AG10803 (cell line): ENCODE results near the gene TCEA3.
A peak's percentile ranks its signal among the peaks of the same experiment; 100 is the strongest.

Experiments used
- DNase-seq: peaks from one replicate; pipeline ENCODE4 v3.0.0; 2010; ENCODE audit warnings: low read depth
- H3K4me3 ChIP-seq: 2 replicates; pipeline ENCODE4 v1.5.1; 2011; ENCODE audit warnings: mild to moderate bottlenecking, low read length, control low read depth
- CTCF ChIP-seq: conservative IDR thresholded peaks from 2 replicates; pipeline ENCODE4 v1.5.1; 2011; ENCODE audit warnings: mild to moderate bottlenecking, low read length, control low read depth, inconsistent platforms

Gene TCEA3

GRCh38 chr1:23436520-23437354 lies 12.2 kb upstream of the TCEA3 start:
- no peak for TF ChIP-seq CTCF
- no peak overlapping the region for H3K4me3 ChIP-seq
- DNase-seq = no peak

GRCh38 chr1:23434260-23434775 lies 9.8 kb upstream of the TCEA3 start:
- no peak for DNase-seq
- H3K4me3 ChIP-seq = no peak overlapping the region
- no peak for TF ChIP-seq CTCF

DNA sequence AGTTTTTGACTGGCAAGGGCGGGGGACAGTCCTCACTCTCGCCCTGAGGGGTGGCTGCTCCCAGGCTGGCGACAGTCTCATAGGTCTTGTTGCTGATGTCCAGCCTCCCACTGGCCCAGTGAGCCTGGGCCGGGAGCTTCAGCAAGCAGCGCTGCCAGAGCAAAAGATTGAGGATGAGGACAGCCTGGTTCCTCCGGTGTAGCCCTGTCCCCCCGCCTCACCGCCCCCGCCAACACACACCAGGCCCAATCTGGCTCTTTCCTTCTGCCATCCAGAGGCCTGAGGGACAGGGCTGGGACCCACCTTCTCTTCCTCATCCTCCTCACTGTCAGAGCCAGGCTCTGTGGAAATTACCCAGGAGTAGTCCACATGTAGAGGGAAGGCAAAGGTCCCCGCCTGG lies 8.6 kb upstream of the TCEA3 start:
- no peak overlapping the region for H3K4me3 ChIP-seq
- no peak for TF ChIP-seq CTCF
- no peak for DNase-seq

- no peak overlapping the region for H3K4me3 ChIP-seq
- DNase-seq = no peak
- no peak for TF ChIP-seq CTCF
Observed at GRCh38 chr1:23431431-23431830, 6.9 kb upstream of the TCEA3 start.

DNA sequence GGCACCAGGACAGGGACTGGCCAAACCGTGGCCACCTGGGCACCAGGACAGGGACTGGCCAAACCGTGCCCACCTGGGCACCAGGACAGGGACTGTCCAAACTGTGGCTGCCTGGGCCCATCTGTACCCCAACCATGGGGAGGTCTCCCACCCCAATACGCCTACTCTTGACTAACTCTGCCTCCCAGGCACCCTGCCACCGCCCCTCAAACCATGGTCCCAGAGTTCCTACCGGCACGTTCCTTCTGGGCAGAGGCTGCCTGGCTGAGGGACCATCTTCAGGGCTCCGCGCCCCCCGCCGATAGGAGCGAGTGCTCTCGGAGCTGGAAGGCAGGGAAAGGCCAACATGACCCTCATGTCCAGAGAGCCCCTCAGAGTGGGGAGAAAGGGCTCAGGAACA lies 6.3 kb upstream of the TCEA3 start:
- TF ChIP-seq CTCF = no peak

DNA sequence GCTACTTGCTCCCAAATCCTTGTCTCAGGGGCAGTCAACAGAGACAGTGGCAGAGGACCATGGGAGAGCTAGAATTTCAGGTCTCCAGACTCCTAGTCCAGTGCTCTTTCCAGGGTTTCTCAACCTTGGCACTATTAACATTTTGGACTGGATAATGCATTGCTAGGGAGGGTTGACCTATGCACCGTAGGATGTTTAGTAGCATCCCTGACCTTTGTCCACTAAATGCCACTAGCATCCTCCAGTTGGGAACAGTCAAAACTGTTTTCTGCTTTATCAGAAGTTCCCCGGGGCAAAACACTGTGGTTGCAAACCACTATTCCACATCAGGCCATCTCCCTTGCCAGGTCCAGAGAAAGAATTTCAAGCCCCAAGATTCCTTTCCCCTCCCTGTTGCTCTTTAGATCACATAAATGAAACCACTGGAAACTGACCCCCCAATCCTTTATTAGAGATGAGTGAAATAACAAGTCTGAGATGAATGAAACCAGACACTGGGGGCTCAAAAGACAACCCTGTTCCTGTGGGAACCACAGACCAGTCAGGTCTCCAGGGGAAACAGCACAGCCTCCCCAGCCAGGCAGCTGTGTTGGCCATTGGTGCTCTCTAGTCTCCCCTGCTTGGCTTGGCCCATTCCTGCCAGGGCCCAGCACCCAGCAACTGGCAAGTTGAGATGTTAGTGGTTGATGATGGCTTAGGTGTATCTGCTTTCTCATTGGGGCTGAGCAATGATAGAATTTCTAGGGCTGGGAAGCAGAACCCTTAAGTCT lies 3.8 kb upstream of the TCEA3 start:
- no peak for TF ChIP-seq CTCF

More for the DNA sequence above, 6.3 kb upstream of the TCEA3 start:
- H3K4me3 ChIP-seq = no peak overlapping the region
- no peak for DNase-seq

More for the DNA sequence above, 3.8 kb upstream of the TCEA3 start:
- peak; percentile 4 for DNase-seq
- no peak overlapping the region for H3K4me3 ChIP-seq
